Transverse colon (tissue), 4 donors: Measurements from ENCODE around the gene ACVR1. TPM values are rescaled to one million over a fixed set of nuclear protein-coding genes. Genes with fewer than 3 reads are reported as not detected.

Experiments
- DNase-seq: peaks from one replicate; pipeline ENCODE4 v3.0.0-alpha.2; 2019
- H3K27ac ChIP-seq, 4 donors: fragments of 200-600 bp; sonication (generic); 2 replicates each; pipeline ENCODE4 v1.5.1; 2016 to 2018; ENCODE audit warnings: inconsistent platforms in 4 of 4
- H3K27me3 ChIP-seq: fragments of 200-600 bp; sonication (generic); 2 replicates; pipeline ENCODE4 v1.5.1; 2017; ENCODE audit warnings: inconsistent platforms
- H3K36me3 ChIP-seq, 4 donors: fragments of 200-600 bp; sonication (generic); 2 replicates each; pipeline ENCODE4 v1.5.1; 2017 to 2019; ENCODE audit warnings: inconsistent platforms in 4 of 4
- H3K4me1 ChIP-seq, 4 donors: fragments of 200-600 bp; sonication (generic); 2 replicates each; pipeline ENCODE4 v1.5.1; 2017 to 2020; ENCODE audit warnings: inconsistent platforms in 4 of 4
- H3K4me3 ChIP-seq, 4 donors: fragments of 200-600 bp; sonication (generic); 1 replicate in 1 of 4; 2 replicates in 3 of 4; pipeline versions ENCODE4 v1.5.1 to v1.6.1; 2017 to 2019; ENCODE audit warnings: inconsistent platforms in 4 of 4
- H3K9me3 ChIP-seq, 2 donors: fragments of 200-600 bp; sonication (generic); 2 replicates each; pipeline ENCODE4 v1.5.1; 2017 to 2019; ENCODE audit warnings: inconsistent platforms in 2 of 2
- EP300 ChIP-seq: sonication (generic); formaldehyde crosslinking; IDR thresholded peaks from one replicate; pipeline ENCODE4 v1.6.1; 2017; ENCODE audit warnings: antibody characterized with exemption, low read depth
- POLR2A ChIP-seq: fragments of 450-650 bp; IDR thresholded peaks from one replicate; pipeline ENCODE4 v1.6.1; 2016; ENCODE audit warnings: antibody characterized with exemption, mild to moderate bottlenecking, moderate library complexity
- POLR2AphosphoS5 ChIP-seq, 3 donors: sonication (generic); formaldehyde crosslinking; IDR thresholded peaks; one replicate each; pipeline ENCODE4 v1.6.1; 2016; ENCODE audit warnings: antibody characterized with exemption in 3 of 3
- WGBS, 2 donors: methylation state at CpG; one replicate each; pipeline ENCODE4 v1.1.5; 2018; ENCODE audit warnings: low coverage in 1 of 2; 5-methylcytosine and 5-hydroxymethylcytosine counted together
- in situ Hi-C, 4 donors: fragments of 200-750 bp; cut with MboI; loops; one replicate each; pipeline versions ENCODE4 v1.15.0 to v1.15.1; 2017; ENCODE audit warnings: low sequenced_read_pairs in 3 of 4, low pct_ligation_motif_present in 1 of 4, low pct_unique_long_range_greater_than_20kb in 1 of 4
- intact Hi-C: fragments of 100-400 bp; cut with DNase I; formaldehyde crosslinking; loops from one replicate; pipeline ENCODE4 v1.15.1; 2023; ENCODE audit warnings: low total_unique reads
- total RNA-seq, 4 donors: library from RNA; depleted of rRNA; stranded (reverse); fragments of >200 nt; gene quantifications; one replicate each; pipeline ENCODE4 v1.1.0, GENCODE V29; 2016
- TF ChIP-seq, protein P1 (sequence below), 5 experiments: fragments of 200-600 bp in 3 of 5; fragments of 450-650 bp in 2 of 5; sonication (generic) in 3 of 5; IDR thresholded peaks; 1 replicate in 2 of 5; 2 replicates in 3 of 5; pipeline ENCODE4 v1.5.1; 2016 to 2017; ENCODE audit warnings: antibody characterized with exemption in 5 of 5, inconsistent platforms in 3 of 5, mild to moderate bottlenecking in 2 of 5, moderate library complexity in 1 of 5

Gene ACVR1
- total RNA-seq: 10 to 100 TPM in 3 of 4 donors, 1 to 10 TPM in 1; 4.5 to 16.5 (median 11.8) TPM

DNA sequence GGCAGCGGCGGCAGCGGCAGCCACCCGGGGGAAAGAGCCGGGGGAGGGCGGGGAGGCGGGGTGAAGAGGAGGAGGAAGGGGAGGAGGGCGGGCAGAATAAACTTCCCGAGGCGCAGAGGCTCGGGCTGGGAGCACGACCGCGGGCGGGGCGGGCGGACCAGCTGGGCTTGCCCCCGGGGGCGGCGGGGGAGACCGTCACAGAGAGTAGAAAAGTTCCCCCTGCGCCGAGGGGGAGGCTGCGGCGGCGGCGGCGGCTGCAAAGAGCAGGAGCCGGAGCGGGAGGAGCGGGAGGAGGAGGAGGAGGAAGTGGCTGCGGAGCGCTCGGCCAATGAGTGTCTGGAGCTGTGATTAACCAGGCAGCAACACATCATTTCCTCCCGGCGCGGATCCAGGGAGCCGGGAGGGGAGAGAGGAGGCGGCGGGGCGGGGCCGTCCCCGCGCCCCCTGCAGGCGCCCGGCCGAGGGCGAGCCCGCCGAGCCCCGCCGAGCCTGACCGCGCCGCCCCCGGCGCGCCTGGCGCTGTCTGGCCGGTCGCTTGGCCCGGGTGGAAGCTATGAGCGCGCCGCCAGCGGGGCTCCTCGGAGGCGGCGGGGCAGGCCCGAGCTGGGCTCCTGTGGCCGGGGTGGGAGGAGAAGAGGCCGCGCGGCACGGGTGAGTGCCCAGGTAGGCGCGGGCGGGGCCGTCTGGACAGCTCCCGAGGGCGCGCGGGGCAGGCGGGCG lies at the start of gene ACVR1:
Gene ACVR1 (minus strand): TSS at position 265 of the 720 bp plus-strand sequence. CDS start 76,837 bp downstream, outside the sequence.
- no peaks in the 10 kb centered on the region for H3K36me3 ChIP-seq
- no peaks in the 10 kb centered on the region for H3K9me3 ChIP-seq
- peak within 1 kb of the TSS; percentile 89 to 99 (median 98) for H3K27ac ChIP-seq
- TF ChIP-seq POLR2AphosphoS5 (IDR thresholded peaks at IDR 0.05) (peak; percentile 76 to 87 (median 84)), EP300 (no peak), POLR2A (peak; percentile 78)
- TF ChIP-seq, protein P1, sequence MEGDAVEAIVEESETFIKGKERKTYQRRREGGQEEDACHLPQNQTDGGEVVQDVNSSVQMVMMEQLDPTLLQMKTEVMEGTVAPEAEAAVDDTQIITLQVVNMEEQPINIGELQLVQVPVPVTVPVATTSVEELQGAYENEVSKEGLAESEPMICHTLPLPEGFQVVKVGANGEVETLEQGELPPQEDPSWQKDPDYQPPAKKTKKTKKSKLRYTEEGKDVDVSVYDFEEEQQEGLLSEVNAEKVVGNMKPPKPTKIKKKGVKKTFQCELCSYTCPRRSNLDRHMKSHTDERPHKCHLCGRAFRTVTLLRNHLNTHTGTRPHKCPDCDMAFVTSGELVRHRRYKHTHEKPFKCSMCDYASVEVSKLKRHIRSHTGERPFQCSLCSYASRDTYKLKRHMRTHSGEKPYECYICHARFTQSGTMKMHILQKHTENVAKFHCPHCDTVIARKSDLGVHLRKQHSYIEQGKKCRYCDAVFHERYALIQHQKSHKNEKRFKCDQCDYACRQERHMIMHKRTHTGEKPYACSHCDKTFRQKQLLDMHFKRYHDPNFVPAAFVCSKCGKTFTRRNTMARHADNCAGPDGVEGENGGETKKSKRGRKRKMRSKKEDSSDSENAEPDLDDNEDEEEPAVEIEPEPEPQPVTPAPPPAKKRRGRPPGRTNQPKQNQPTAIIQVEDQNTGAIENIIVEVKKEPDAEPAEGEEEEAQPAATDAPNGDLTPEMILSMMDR (IDR thresholded peaks at IDR 0.05): peak in 3 of 5 experiments; percentile 19 to 31 (median 20)
- in situ Hi-C loops (loop anchor here in 1 of 4 donors (10.0 kb wide), 1 partner anchor 91 kb away; no protein-coding TSS in a partner anchor), intact Hi-C loops (loop anchor here (1.0 kb wide), 1 partner anchor 87 kb away; no protein-coding TSS in a partner anchor)
- peak within 1 kb of the TSS; percentile 75 to 98 (median 89) for H3K4me3 ChIP-seq
- WGBS, 2 donors: 1 to 3% methylated on average over 13 to 71 of the region's 85 CpGs
- peak; percentile 95 for DNase-seq
- no peaks in the 10 kb centered on the region for H3K27me3 ChIP-seq
- H3K4me1 ChIP-seq: peaks cover 3 to 22% (median 21%) of the 10 kb centered on the region in 4 donors

DNA sequence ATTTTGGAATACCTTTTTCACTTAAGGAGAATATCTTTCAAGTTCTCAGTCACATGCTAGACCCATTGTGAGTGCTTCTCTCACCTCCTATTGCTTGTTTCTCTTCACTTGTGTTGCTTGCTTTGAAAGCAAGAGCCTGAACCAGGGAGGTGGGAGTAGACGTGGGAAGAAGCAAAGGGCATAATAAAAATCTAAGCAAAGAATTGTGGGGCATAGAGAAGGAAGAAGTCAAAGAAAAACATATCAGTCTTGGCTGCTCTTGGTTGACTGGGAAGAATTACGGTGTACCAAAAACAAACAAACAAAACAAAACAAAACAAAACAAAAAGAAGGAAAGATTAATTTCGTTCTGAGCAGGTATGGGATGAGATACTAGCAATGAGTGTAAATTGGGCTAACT lies 48.9 kb upstream of the ACVR1 start:
- no peak for DNase-seq
- Histone ChIP-seq H3K36me3 (no peaks in the 10 kb centered on the region), H3K9me3 (no peaks in the 10 kb centered on the region), H3K4me1 (no peaks in the 10 kb centered on the region), H3K4me3 (no peak overlapping the region), H3K27ac (no peak overlapping the region), H3K27me3 (no peaks in the 10 kb centered on the region)
- no peak for TF ChIP-seq EP300
- TF ChIP-seq POLR2A: no peak
- TF ChIP-seq POLR2AphosphoS5 (IDR thresholded peaks at IDR 0.05): no peak
- TF ChIP-seq, protein P1 (IDR thresholded peaks at IDR 0.05): no peak
- in situ Hi-C loops: no loop called here
- 62 to 82% methylated on average over 3 of the region's 3 CpGs for WGBS, 2 donors
- intact Hi-C loops: no loop called here

DNA sequence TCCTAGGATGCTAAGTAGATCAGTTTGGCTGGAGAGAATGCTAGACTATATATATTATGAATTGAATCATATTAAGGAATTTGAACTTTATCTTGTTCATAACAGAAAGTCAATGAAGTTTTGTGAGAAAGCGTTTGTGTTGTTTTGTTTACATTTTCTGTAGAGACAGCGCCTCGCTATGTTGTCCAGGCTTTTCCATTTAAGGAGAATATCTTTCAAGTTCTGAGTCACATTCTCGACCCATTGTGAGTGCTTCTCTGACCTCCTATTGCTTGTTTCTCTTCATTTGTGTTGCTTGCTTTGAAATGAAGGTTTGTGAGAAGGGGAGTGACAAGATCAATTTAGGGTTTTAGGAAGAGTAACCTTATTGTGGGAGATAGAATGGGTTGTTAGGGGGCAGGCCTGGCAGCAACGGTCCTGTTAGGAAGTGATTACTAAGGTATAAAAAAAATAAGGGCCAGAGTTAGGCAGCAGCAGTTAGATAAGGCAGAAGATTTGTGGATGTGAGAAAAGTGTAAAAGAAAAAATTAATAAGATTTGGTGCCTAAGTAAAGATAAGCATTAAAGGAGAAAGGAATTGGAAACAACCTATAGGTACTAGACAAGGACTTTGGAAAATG lies 47.6 kb upstream of the ACVR1 start:
- 60% methylated on average over 5 of the region's 5 CpGs for WGBS, 2 donors
- intact Hi-C loops: no loop called here
- H3K9me3 ChIP-seq: no peaks in the 10 kb centered on the region
- in situ Hi-C loops: no loop called here
- TF ChIP-seq, protein P1 (IDR thresholded peaks at IDR 0.05): no peak
- no peak for TF ChIP-seq EP300
- TF ChIP-seq POLR2A: no peak
- no peak for TF ChIP-seq POLR2AphosphoS5 (IDR thresholded peaks at IDR 0.05)
- H3K36me3 ChIP-seq: no peaks in the 10 kb centered on the region
- H3K4me3 ChIP-seq: no peak overlapping the region
- no peaks in the 10 kb centered on the region for H3K4me1 ChIP-seq
- no peak overlapping the region for H3K27ac ChIP-seq
- no peaks in the 10 kb centered on the region for H3K27me3 ChIP-seq
- DNase-seq: no peak

DNA sequence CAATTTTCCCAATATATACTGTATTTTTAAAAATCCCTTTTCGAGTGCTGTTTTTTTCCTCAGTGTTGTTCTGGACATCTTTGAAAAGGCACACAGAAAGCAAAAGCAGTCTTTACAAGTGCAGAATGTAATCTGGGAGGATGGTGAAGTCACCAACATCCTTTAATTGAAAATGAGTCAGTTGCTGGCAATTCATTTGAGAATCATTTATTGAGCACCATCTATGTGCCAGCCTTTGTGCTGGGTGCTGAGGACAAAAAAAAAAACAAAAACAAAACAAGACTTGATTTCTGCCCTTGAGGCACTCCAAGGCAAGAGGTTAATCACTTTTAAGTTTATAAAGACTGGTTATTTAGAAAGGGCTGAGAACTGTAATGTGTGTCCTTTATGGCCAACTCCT lies 46.7 kb upstream of the ACVR1 start:
- TF ChIP-seq EP300 (no peak), POLR2AphosphoS5 (IDR thresholded peaks at IDR 0.05) (no peak), POLR2A (no peak)
- TF ChIP-seq, protein P1 (IDR thresholded peaks at IDR 0.05): no peak
- DNase-seq: no peak
- 81 to 93% methylated on average over 1 of the region's 1 CpG for WGBS, 2 donors
- H3K9me3 ChIP-seq: no peaks in the 10 kb centered on the region
- no peak overlapping the region for H3K27ac ChIP-seq
- no peaks in the 10 kb centered on the region for H3K36me3 ChIP-seq
- H3K27me3 ChIP-seq: no peaks in the 10 kb centered on the region
- intact Hi-C loops (no loop called here), in situ Hi-C loops (no loop called here)
- H3K4me1 ChIP-seq: no peaks in the 10 kb centered on the region
- H3K4me3 ChIP-seq: no peak overlapping the region
